ENCODE results near the gene GRIK2. TPM values are rescaled to one million over a fixed set of nuclear protein-coding genes. Genes with fewer than 3 reads are reported as not detected.

The GRIK2 gene
- total RNA-seq, 4 donors from 2014 or later, result 0.46 to 3.7 (median 1.8) TPM

GRCh38 chr6:101537753-101538316 lies 144.3 kb downstream of the GRIK2 start:
- DNase-seq (ENCODE audit: extremely low spot score), result no peak
- 67% methylated on average over 2 of the region's 2 CpGs for WGBS
- no peaks in the 10 kb centered on the region for H3K4me1 ChIP-seq

DNA sequence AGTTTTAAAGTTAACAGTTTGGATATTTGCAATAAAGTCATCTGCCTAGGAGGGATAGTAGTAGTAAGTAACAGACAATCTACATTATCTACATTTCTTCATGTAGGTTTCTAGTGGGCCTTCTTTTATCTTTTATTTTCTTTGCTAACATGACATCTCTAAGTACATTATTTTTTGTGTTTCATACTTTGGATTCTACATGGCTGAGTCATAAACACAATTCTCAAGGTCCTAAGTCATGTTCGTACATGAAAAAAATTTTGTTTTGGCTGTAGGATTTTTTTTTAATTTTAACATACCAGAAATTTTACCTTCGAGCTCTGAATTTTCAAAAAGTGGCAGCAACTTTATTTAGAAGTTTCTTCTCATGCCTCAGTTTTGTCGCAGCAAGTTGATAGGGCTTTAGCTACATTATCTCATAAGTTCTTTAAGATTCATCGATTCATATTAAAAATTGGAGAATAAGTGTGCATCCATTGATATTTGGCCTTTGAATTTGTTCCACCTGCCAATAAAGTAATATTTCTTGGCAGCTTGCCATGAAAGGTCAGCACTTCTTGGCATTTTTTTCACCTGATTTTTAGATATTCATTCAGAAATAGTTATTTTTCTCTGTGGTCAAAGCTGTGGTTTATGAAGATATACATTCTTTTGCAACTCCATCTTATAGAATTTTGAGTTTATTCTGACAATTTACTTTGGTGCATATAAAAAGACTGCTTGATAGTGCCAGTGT lies 146.2 kb downstream of the GRIK2 start:
- no peaks in the 10 kb centered on the region for H3K27me3 ChIP-seq
- H3K36me3 ChIP-seq, result no peaks in the 10 kb centered on the region
- H3K27ac ChIP-seq (replicated peaks in 1 of 4), result no peak overlapping the region
- no peaks in the 10 kb centered on the region for H3K9me3 ChIP-seq
- H3K4me1 ChIP-seq, result no peaks in the 10 kb centered on the region
- 75% methylated on average over 4 of the region's 4 CpGs for WGBS
- DNase-seq (ENCODE audit: extremely low spot score), result no peak
- no peak overlapping the region for H3K4me3 ChIP-seq
- intact Hi-C loops (cut with DNase I), result no loop called here
- no peak for TF ChIP-seq POLR2AphosphoS5 (IDR thresholded peaks at IDR 0.05)
- TF ChIP-seq POLR2A (IDR thresholded peaks at IDR 0.05; ENCODE audit: low read depth), result no peak
- no peak for TF ChIP-seq EP300 (IDR thresholded peaks at IDR 0.05)
- no peak for TF ChIP-seq CTCF (IDR thresholded peaks at IDR 0.05)

More at GRCh38 chr6:101537753-101538316, 144.3 kb downstream of the GRIK2 start:
- H3K9me3 ChIP-seq, result no peaks in the 10 kb centered on the region
- no peak overlapping the region for H3K4me3 ChIP-seq
- intact Hi-C loops (cut with DNase I), result no loop called here
- H3K36me3 ChIP-seq, result no peaks in the 10 kb centered on the region
- TF ChIP-seq CTCF (IDR thresholded peaks at IDR 0.05), result no peak
- TF ChIP-seq POLR2AphosphoS5 (IDR thresholded peaks at IDR 0.05), result no peak
- TF ChIP-seq EP300 (IDR thresholded peaks at IDR 0.05), result no peak
- TF ChIP-seq POLR2A (IDR thresholded peaks at IDR 0.05; ENCODE audit: low read depth), result no peak
- no peaks in the 10 kb centered on the region for H3K27me3 ChIP-seq
- no peak overlapping the region for H3K27ac ChIP-seq (replicated peaks in 1 of 4)

- Histone ChIP-seq H3K27me3 (no peaks in the 10 kb centered on the region), H3K27ac (replicated peaks in 1 of 4) (no peak overlapping the region), H3K4me1 (no peaks in the 10 kb centered on the region), H3K36me3 (no peaks in the 10 kb centered on the region), H3K9me3 (no peaks in the 10 kb centered on the region), H3K4me3 (no peak overlapping the region)
- intact Hi-C loops (cut with DNase I), result no loop called here
- no peak for TF ChIP-seq POLR2AphosphoS5 (IDR thresholded peaks at IDR 0.05)
- TF ChIP-seq CTCF (IDR thresholded peaks at IDR 0.05), result no peak
- no peak for TF ChIP-seq EP300 (IDR thresholded peaks at IDR 0.05)
- no peak for TF ChIP-seq POLR2A (IDR thresholded peaks at IDR 0.05; ENCODE audit: low read depth)
- 79% methylated on average over 2 of the region's 2 CpGs for WGBS
- DNase-seq (ENCODE audit: extremely low spot score), result no peak
These were observed 148.4 kb downstream of the GRIK2 start for GRCh38 chr6:101541894-101542293.

GRCh38 chr6:101543796-101544195 lies 150.3 kb downstream of the GRIK2 start:
- no peak for TF ChIP-seq CTCF (IDR thresholded peaks at IDR 0.05)
- no peak for TF ChIP-seq POLR2A (IDR thresholded peaks at IDR 0.05; ENCODE audit: low read depth)
- no peak for TF ChIP-seq EP300 (IDR thresholded peaks at IDR 0.05)
- TF ChIP-seq POLR2AphosphoS5 (IDR thresholded peaks at IDR 0.05), result no peak
- H3K4me1 ChIP-seq, result no peaks in the 10 kb centered on the region
- H3K36me3 ChIP-seq, result no peaks in the 10 kb centered on the region
- DNase-seq (ENCODE audit: extremely low spot score), result no peak
- 88% methylated on average over 1 of the region's 1 CpG for WGBS
- intact Hi-C loops (cut with DNase I), result no loop called here
- H3K27me3 ChIP-seq, result no peaks in the 10 kb centered on the region
- no peak overlapping the region for H3K27ac ChIP-seq (replicated peaks in 1 of 4)
- no peaks in the 10 kb centered on the region for H3K9me3 ChIP-seq
- no peak overlapping the region for H3K4me3 ChIP-seq

Data from esophagus muscularis mucosa (tissue), 4 donors.